ENCODE measurements around the gene GABRB3.

The GABRB3 gene

GRCh38 chr15:26738996-26739395 lies 33.9 kb downstream of the GABRB3 start:
- DNase-seq (ENCODE audit: low read depth): no peak
- H3K4me3 ChIP-seq (ENCODE audit: low read depth, low read length): no peak overlapping the region
- TF ChIP-seq, protein P1, sequence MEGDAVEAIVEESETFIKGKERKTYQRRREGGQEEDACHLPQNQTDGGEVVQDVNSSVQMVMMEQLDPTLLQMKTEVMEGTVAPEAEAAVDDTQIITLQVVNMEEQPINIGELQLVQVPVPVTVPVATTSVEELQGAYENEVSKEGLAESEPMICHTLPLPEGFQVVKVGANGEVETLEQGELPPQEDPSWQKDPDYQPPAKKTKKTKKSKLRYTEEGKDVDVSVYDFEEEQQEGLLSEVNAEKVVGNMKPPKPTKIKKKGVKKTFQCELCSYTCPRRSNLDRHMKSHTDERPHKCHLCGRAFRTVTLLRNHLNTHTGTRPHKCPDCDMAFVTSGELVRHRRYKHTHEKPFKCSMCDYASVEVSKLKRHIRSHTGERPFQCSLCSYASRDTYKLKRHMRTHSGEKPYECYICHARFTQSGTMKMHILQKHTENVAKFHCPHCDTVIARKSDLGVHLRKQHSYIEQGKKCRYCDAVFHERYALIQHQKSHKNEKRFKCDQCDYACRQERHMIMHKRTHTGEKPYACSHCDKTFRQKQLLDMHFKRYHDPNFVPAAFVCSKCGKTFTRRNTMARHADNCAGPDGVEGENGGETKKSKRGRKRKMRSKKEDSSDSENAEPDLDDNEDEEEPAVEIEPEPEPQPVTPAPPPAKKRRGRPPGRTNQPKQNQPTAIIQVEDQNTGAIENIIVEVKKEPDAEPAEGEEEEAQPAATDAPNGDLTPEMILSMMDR (conservative IDR thresholded peaks at IDR 0.05; ENCODE audit: low read depth, low read length): no peak

DNA sequence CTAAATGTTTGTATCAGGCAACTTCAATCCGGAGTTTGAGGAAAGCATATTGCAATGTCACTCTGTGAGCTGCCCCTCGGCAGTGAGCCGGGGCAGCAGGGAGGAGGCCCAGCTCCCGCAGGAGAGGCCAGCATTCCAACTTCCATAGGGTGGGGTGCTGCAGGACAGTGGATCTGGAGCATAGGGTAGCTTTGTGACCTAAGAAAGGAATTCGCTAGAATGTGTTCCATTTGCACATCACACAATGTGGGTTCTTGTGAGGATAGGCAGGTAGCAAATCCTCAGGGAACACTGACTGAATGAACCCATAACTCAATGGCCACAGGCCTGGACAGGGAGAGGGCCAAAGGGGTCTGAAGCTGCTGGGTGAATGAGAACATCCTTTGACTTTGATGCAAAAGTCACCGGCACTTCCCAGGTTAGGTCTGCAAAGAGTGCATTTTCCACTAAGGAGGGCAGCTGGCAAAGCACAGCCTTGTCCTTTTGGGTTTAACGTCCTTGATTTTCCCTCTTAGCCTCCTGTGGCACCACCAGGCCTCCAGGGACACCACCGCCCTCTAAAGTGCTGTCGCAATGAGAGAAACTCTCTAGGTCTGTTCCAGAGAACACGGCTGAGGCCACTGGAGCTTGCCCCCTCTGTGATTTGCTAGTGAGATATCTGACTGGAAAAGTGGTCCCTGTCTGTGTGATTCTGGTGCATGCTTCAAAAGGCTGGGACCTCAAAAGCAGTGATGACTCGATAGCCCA lies 36.2 kb downstream of the GABRB3 start:
- TF ChIP-seq, protein P1 (conservative IDR thresholded peaks at IDR 0.05; ENCODE audit: low read depth, low read length): no peak
- H3K4me3 ChIP-seq (ENCODE audit: low read depth, low read length): no peak overlapping the region

DNA sequence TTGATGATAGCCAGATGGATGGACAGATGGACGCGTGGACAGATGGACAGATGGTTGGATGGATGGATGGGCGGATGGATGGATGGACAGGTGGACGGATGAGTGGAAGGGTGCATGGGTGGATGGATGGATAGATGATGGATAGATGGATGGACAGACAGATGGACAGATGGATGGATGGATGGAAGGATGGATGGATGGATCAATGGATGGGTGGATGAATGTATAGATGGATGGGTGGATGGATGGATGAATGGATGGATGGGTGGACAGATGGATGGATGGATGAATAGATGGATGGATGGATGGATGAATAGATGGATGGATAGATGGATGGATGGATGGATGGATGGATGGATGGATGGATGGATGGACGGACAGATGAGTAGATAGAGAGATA lies 40.9 kb downstream of the GABRB3 start:
- TF ChIP-seq, protein P1 (conservative IDR thresholded peaks at IDR 0.05; ENCODE audit: low read depth, low read length): no peak
- DNase-seq (ENCODE audit: low read depth): no peak
- H3K4me3 ChIP-seq (ENCODE audit: low read depth, low read length): no peak overlapping the region

More for the DNA sequence above, 36.2 kb downstream of the GABRB3 start:
- no peak for DNase-seq (ENCODE audit: low read depth)

DNA sequence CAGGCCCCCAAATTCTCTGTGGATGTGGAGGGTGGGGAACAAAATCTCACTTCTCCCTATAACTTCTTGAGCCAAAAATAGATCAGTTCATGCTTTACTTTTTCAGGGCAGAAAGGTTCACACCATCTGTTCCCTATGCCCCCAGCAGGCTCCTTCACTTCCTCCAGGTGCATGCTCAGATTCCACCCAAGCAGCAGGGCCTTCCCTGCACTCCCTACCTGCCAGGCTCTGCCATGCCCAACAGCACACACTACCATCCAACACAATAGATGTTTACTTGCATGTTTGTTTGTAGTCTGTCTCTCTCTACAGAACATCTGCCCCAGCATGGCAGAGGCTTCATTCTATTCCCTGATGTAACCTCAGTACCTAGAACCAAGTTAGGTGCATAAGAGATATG lies 43.3 kb downstream of the GABRB3 start:
- no peak for DNase-seq (ENCODE audit: low read depth)
- TF ChIP-seq, protein P1 (conservative IDR thresholded peaks at IDR 0.05; ENCODE audit: low read depth, low read length): no peak
- no peak overlapping the region for H3K4me3 ChIP-seq (ENCODE audit: low read depth, low read length)

DNA sequence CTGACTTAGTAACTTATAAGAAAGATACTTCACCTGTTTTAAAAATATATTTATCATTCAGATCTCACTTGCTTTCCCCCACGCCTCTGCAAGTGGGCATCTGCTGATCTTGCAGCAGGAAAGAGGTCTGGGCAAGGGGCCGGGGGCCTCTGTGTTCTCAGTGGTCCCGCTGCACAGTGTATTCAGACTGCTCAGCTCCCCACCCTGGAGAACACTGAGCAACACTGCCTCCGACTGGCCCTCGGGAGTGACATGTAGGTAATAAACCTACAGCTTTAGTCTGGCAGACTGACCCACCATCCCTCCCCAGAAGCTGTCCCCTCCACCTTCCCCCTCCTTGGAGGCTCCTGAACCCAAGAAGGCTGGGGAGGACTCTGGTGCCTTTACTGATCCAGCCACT lies 43.8 kb downstream of the GABRB3 start:
- no peak overlapping the region for H3K4me3 ChIP-seq (ENCODE audit: low read depth, low read length)
- TF ChIP-seq, protein P1 (conservative IDR thresholded peaks at IDR 0.05; ENCODE audit: low read depth, low read length): no peak
- DNase-seq (ENCODE audit: low read depth): no peak

DNA sequence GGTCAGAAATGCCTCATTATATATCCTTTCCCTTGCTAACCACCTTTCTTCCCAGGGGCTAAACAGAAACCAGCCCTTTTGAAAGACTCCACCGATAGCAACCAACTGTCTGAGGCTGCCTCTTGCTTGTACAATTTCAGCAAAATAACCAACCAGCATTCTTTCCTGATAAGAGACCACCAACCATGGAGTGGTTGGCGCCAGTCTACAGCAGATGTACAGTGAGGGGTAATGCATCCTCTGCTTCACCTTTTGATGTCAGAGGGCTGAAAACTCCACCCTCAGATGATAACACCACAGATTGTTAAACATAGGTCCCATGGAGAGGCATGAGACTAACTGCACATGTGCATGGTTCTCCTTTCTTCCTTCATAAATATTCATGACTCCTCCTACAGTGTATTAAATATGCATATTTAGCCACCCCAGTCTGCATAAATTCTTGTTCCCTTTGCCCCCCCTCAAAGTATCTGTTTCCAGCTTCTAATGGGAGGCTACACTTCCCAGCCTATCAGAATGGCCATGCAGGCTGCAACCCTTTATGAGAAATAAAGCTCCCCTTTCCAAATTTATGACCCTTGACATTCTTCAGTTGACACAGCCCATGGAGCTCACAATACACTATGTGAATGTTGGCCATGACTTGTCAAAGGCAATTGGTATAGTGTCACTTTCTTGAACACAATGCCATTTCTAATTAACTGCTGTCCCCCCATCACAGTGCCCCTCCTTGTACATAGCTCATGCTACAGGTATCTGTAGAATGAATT lies 48.3 kb downstream of the GABRB3 start:
- H3K4me3 ChIP-seq (ENCODE audit: low read depth, low read length): no peak overlapping the region
- TF ChIP-seq, protein P1 (conservative IDR thresholded peaks at IDR 0.05; ENCODE audit: low read depth, low read length): no peak
- no peak for DNase-seq (ENCODE audit: low read depth)

Data from choroid plexus epithelial cell (primary cell).